OCI-M2 (cell line): Measurements from ENCODE around the gene DOHH.

Experiments
- DNase-seq: peaks from one replicate; lab custom pipeline; 2025; ENCODE audit not compliant: unreplicated experiment; lab: John Stamatoyannopoulos, UW

Gene DOHH, protein sequence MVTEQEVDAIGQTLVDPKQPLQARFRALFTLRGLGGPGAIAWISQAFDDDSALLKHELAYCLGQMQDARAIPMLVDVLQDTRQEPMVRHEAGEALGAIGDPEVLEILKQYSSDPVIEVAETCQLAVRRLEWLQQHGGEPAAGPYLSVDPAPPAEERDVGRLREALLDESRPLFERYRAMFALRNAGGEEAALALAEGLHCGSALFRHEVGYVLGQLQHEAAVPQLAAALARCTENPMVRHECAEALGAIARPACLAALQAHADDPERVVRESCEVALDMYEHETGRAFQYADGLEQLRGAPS

DNA sequence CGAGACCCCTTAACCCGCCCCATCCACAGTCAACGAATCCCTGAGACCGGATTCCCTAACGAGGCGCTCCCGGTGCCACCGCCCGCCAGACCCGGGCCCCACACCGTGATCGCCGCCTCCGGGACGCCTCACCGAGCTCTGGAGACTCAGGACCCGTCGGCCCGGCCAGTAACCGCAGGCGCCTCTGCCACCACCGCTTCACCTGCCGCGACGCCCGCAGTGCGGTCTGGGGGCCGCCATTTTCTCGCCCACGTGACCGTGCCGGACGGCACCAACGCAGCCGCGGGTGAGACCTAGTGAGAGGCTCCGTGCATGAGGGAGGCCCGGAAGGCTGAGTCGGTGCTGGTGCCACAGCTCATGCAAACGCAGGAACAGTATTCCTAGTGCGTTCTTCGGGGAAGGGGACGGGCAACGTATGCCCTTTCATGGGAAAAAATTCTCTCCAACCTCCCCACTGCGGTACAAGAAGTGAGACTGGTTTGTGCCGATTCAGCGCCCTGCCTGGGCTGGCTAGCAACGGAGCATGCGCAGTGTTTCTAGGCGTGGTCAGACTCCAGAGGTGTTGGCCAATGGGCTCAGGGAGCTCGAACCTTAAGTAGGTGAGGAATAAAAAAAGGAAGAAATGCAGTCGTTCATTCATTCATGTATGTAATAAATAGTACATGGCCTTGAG lies at the start of gene DOHH:
TSS of gene DOHH (minus strand) at position 246 of the 673 bp plus-strand sequence. CDS start 3,860 bp downstream, outside the sequence.
- DNase-seq = peak; percentile 83

DNA sequence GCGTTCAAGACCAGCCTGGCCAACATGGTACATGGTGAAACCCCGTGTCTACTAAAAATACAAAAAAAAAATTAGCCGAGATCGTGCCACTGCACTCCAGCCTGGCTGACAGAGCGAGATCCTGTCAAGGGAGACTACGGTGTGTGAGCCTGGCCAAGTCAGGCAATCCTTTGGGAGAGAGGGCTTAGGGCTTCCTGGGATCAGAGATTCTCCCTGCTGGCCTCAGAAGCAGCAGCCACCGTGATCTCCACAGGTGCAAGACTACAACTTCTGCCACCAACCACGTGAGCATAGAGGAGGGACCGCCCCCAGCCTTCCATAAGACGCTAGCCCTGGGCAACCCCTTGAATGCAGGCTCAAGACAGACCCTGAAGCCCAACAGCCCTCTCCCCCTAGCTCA lies 49.3 kb upstream of the DOHH start:
- DNase-seq = no peak

DNA sequence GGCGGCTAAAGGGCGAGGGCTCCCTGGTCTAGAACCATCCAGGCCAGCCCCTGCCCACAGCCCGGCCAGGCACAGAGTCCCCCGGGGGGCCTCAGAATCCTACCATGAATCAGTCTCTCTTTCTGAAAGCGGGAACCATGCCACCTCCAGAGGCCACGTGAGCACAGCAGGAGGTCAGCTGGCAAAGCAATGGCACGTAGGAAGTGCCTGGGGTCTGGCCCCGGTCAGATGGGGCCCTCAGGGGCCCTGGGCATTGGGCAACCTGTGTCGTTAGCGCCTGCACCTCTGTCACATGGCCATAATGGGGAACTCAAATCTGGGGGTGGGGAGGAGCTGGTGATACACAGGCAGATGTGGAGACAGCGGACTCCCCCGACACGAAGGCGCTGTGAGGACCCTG lies 48.1 kb upstream of the DOHH start:
- DNase-seq = no peak

DNA sequence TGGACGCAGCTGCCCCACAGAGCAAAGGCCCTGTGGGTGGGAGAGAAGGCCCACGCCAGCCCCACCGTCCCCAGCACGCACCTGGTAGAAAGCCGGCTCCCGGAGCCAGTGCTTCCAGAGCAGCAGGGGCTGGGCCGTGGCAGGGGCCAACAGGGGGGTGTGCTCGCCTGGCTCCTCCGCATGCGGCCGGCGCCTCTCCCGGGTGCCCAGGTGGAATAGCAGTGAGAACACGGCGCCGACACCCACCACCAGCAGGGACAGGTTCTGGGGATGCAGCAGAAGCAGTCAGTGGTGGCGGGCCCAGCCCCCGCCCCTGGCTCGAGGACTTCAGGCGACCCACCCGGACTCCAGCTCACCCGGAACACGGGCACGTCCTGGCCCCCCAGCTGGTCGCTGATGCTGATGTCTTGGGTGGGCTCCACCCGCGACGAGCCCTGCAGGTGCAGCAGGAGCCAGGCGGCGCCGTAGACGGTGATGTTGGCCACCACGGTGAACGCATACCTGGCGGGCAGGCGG lies 47.4 kb upstream of the DOHH start:
- no peak for DNase-seq

DNA sequence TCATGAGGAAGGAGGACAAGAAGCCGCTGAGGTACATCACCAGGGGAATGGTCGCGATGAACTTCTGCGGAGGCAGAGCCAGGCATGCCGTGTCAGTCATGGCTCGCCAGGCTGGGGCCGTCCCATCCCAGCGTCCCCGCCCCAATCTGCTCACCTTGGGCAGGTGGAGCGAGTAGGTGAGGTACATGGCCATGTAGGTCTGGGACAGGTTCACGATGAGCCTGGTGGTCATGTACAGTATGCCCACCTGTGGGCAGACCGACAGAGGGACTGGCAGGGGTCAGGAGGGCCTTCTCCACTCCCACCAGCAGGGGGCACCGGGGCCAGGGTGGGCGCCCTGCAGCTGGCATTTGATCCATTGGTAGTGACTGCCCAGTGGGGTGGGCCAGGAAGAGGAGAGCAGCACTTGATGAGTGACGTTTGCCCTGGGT lies 46.8 kb upstream of the DOHH start:
- DNase-seq = no peak

DNA sequence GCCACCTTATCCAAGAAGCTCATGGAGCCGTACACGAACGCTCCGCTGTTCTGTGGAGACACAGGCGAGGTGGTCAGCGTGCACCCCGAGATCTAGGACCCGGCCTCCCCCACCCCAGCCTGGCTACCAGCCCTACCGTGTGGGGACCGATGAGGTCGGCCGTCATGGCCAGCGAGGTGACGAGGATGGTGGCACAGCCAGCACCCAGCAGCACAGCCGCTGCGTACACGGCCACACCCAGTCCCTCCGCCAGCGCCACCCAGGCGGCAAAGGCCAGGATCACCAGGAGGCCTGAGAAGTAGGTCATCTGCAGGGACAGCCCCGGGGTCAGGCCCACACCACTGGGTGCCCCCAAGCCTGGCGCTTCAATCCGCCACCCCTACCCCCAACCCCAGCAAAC lies 45.6 kb upstream of the DOHH start:
- DNase-seq = no peak

DNA sequence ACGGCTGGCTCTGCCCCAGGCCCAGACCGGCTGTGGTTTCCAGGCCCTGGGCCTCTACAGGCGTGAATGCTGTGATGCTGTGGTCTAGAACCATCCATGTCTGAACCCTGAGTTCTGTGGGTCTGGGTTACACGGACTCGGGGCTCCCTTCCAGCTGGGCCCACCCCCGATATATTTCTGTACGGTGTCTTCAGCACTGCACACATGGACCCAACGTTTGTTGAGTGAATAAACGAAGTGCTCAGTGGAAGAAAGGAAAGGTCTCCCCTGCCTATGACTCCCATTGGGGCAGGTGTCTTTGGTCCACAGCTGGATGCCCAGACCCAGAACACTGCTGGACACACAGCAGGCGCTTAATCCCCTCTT lies 45.2 kb upstream of the DOHH start:
- no peak for DNase-seq

DNA sequence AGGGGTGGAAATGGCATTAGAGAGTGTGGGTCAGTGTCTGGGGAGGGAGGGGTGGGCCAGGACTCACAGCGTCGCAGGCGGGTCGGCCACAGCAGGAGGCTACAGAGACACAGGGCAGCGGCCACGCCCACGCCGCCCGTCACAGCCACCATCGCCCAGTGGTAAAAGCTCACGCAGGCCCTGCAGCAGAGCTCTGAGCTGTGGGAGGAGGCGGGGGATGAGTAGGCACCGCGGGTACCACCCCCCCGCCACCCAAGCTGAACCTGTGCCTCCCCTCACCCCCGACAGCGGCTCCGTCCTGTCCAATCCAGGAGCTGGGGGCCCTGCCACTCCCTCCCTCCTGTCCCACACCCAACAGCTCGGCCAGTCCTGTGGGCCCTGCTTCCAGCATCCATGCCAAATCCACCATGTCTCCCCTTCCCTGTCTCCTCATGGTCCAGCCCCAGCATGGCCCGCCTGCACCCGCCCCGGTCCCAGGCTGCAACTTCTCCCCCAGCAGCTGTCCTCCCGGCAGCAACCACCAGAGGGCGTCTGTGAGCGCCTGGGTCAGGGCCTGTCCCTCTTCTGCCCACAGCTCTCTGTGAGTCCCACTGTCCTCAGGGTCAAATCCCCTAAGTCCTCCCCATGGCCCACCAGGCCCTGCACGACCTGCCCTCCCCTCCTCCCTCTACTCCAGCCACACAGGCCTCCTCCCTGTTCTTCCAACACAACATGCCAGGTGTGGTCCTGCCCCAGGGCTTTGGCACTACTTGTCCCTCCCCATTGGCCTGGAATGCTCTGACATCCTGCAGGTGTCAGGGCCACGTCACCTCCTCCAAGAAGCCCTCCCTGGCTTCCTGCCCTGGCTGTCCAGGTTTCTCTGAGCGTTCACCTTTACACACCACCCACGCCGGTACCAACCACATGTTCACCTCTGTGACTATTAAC lies 44.5 kb upstream of the DOHH start:
- DNase-seq = no peak

DNA sequence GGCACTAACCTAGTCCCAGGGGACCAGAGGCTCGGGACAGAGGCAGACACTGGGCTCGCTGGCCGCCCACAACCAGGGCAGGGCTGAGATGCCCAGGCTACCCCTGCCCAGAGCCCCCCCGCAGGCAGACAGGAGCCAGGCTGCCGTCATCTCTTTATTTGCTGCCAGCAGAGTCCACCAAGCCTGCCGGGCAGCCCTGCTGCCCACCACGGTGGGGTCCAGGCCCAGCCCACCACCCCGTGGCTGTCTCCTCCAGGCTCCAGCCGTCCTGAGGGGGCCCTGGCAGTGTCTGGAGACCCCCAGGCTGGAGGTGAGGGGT lies 43.5 kb upstream of the DOHH start:
- no peak for DNase-seq

DNA sequence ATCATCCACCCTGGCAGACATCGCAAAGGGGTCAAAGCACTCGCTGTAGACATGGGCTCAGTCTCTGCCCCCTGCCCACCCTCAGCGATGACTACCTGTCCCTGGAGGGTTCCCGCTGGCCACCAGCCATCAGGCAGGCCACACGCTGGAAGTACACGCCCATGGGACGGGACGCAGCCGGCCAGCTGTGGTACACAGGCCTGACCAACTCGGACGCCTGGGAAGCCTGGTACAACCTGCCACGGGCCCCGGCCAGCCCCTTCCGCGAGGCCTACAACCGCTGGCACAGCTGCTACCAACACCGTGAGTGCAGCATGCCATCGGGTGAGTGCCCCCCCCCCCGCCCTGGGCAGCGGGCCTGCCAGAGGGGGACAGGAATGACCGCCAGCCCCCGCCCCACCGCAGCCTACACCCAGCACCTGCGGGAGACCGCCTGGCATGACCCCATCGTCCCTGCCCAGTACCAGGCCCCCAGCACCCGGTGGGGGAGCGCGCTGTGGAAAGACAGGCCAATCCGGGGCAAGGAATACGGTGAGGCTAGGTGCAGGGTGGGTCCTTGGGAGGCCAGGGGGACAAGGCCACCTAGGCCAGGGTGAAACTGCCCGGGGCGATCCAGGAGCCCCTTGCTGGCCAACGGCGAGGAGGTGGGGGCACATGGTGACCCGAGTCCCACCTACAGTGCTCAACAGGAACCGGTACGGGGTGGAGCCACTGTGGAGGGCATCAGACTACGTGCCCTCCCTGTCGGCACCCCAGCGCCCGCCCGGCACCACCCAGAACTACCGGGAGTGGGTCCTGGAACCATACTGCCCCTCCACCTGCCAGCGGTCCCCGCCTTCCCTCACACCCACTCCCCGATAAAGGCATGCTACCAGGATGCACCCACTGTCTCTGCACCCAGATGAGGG lies 42.9 kb upstream of the DOHH start:
- DNase-seq = no peak

DNA sequence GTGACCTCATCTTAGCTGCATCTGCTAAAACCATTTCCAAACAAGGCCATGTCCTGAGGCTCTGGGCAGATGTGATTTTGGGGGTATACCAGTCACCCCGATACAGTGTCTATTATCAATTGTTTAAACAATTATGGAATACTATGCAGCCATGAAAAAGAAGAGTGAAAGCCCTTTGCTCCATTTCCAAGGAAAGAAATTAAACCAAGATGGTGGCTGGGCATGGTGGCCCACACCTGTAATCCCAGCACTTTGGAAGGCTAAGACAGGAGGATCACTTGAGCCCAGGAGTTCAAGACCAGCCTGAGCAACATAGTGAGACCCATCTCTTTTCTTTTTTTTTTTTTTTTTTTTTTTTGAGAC lies 39.3 kb upstream of the DOHH start:
- no peak for DNase-seq

DNA sequence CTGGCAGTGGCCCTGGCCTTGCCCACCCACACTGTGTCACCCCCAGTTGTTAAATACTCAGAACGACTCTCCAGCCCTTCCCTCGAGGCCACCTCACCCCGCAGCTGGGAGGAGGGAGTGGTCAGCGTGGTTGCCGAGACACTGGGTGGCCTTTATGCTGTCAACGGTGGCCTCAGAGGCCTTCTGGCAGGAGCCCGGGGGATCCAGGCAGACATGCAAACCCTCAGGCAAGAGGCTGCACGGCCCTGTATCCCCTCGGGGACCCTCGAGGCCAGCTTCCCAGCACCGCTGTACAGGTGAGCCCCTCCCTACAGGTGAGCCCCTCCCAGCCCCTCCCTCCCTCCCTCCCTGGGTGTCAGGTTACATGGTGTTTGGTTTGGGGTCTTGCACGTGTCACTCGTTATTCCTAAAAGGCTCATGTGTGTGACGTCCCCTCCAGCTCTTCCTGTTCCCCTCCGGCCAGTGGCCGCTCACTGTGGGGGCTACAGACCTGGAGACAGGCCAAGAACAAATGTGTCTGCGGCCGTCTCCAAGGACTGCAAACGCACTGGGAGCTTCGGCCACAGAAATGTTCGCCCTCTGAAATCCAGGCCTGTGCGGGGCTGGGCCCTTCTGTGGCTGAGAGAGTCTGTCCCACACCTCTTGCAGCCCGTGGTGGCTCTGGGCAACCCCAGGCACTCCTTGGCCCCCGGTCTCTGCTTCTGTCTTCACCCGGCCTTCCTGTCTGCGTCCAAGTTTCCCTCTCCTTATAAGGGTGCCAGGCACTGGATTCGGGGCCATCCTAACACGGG lies 38.7 kb upstream of the DOHH start, which contains the start of gene TEKTIP1:
TSS of gene TEKTIP1 (plus strand) at position 210 of the 791 bp plus-strand sequence. CDS start at position 214, 4 bp downstream.
- DNase-seq = no peak

DNA sequence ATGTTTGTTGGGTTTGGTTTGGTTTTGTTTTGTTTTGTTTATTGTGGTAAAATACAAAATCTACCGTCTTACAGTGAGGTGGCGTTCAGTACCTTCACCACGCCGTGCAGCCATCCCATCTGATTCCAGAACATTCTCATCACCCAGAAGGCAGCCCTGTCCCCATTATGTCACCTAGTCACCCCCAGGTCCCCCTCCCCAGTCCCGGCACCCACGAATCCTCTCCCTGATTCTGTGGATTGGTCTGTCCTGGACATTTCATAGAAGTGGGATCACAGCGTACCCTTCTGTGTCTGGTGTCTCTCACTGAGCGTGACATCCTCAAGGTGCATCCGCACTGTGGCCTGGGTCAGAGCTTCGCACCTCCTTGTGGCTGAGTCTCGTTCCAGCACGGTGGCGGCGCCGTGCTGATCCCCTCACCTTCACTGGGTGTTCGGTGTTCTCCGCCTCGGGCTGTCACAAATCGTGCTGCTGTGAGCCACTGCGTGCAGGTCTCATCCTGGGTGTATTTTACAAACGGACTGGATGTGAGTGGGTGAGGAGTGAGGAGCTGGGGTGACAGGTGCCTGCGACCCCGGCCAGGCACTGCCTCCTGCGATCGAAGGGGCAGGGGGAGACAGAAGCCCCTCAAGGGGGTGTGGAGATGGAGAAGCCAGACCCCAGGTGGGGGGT lies 37.9 kb upstream of the DOHH start:
- no peak for DNase-seq

DNA sequence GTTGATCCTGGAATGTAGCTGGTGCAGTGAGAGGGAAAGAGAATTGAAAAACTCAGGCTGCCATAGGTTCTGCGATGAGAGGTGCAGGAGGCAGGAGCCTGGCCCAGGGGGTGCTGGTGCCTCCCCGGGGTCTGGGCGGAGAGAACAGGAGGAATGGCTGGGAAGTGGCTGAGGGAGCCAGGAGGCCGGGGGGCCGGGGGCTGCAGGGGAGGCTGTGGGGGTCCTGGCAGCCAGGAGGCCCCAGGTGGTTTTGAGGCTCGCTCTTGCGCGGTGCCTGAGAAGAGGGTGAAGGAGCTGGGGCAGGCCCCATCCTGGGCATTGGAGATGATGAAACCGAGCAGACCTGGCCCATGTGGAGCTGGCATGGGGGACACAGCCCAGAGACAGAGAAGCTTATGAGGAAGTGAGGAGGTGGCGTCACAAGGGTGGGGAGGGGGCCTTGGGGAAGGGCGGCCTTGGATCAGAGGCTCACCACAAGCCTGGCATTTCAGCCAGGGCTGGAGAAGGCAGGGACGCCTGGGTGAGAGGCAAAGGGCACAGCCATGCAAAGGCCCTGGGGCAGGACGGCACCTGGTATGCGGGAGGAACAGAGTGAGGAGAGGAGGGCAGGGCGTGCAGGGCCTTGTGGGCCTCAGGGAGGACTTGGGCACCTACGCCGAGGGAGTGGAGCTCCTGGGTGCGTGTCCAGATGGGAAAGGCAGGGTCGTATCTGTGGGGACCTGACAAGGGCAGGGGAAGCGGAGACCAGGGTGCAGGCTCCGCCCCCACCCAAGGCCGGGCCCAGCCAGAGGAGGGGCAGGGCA lies 37.2 kb upstream of the DOHH start:
- DNase-seq = no peak

DNA sequence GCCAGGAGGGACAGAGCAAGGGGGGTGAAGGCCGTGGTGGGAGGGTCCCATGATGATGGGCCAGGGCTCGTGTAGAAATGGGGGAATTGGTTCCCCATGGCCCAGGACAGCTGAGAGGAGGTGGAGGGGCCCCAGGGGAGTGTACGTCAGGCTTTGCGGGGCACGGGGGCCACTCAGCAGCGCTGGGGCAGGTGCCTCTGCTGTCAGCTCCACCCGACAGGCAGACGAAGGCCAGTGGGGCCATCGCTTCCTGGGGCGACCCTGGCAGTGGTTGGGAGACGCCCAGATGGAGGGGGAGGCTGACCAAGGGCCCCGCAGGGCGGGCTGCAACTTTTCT lies 36.6 kb upstream of the DOHH start:
- DNase-seq = no peak

DNA sequence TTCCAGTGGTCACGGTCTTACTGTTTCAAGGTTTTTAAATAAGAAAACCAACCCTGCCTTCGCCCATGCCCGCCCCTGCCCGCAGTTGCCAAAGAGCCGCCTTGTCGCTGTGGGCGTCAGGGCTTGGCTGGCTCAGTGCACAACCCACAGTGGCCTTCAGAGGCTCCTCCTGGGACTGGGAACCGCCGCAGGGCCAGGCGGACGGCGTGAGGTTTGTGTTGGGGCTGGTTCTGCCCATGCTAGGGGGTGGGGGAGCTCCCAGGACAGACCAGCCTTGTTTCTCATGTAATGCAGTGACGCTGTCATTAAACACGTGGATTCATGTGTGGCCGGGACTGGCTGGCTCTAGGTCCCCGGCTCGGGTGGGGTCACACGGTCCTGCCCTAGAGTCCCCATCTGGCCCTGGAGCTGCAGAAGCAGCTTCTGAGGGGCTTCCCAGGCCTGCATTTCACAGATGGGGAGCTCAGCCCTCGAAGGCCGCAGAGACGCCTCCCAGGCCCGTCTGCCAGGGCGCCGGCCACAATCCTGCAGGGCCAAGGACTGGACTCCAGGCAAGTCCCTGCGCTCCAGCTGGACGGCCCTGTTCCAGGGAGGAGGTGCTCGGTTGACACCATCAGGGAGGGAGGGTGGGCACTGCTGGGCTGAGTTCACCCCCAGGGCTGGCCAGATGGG lies 36.1 kb upstream of the DOHH start:
- no peak for DNase-seq

DNA sequence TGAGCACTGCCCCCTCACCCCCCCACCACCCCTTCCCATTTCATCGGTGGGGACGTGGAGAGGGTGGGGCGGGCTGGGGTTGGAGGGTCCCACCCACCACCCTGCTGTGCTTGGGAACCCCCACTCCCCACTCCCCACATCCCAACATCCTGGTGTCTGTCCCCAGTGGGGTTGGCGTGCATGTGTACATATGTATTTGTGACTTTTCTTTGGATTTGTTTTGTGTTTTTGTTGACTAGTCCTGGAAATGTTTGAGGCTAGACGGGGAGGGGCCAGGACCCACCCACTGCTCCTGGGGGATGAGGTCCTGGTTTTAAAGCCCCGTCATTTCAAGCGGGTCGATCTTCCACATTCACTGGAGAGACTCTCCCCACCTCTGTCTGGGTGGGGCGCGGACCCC lies 35.5 kb upstream of the DOHH start:
- DNase-seq = no peak

DNA sequence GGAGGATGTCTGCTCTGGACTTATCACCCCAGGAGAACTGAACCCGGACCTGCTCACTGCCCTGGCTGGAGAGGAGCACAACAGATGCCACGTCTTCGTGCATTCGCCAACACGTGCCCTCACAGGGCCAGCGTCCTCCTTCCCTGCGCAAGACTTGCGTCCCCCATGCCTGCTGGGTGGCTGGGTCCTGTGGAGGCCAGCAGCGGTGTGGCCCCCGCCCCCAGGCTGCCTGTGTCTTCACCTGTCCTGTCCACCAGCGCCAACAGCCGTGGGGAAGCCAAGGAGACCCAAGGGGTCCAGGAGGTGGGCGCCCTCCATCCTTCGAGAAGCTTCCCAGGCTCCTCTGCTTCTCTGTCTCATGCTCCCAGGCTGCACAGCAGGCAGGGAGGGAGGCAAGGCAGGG lies 35.1 kb upstream of the DOHH start:
- DNase-seq = no peak
